Fibroblast of lung (primary cell): ENCODE data around the gene PABPN1L. TPM values are rescaled to one million over a fixed set of nuclear protein-coding genes. Genes with fewer than 3 reads are reported as not detected.
"Not testable (repeated sequence)": the region's sequence is repeated elsewhere in the genome, so short reads cannot be mapped to it uniquely, and the experiment has no call there.

Source experiments
- DNase-seq, 2 donors: peaks; one replicate each; pipeline versions ENCODE4 v3.0.0 to v3.0.0-alpha.2; 2010; ENCODE audit warnings: low read depth in 2 of 2
- H2AFZ ChIP-seq: 2 replicates; pipeline ENCODE4 v1.5.1; 2012; ENCODE audit warnings: low read length, control low read depth, inconsistent platforms
- H3K27ac ChIP-seq: 2 replicates; pipeline ENCODE4 v1.5.1; 2011; ENCODE audit warnings: low read length, control low read depth; ENCODE audit not compliant: insufficient read depth
- H3K27me3 ChIP-seq: 2 replicates; pipeline ENCODE4 v1.5.1; 2011; ENCODE audit warnings: mild to moderate bottlenecking, low read length; ENCODE audit not compliant: control insufficient read depth, insufficient read depth
- H3K36me3 ChIP-seq: 2 replicates; pipeline ENCODE4 v1.5.1; 2011; ENCODE audit warnings: low read length; ENCODE audit not compliant: control insufficient read depth, insufficient read depth
- H3K4me1 ChIP-seq: 2 replicates; pipeline ENCODE4 v1.5.1; 2011; ENCODE audit warnings: low read length; ENCODE audit not compliant: control insufficient read depth, insufficient read depth; ENCODE audit errors: extremely low read depth
- H3K4me2 ChIP-seq: 2 replicates; pipeline ENCODE4 v1.5.1; 2011; ENCODE audit warnings: low read length, control low read depth; ENCODE audit not compliant: insufficient read depth; ENCODE audit errors: extremely low read depth
- H3K4me3 ChIP-seq, 4 experiments: fragments of 200-600 bp in 1 of 4; sonication (generic) in 1 of 4; replicated peaks in 1 of 4; 2 replicates each; pipeline ENCODE4 v1.5.1; 2011 to 2016; ENCODE audit warnings: low read length in 4 of 4, low read depth in 3 of 4, mild to moderate bottlenecking in 3 of 4, control low read depth in 2 of 4, inconsistent platforms in 1 of 4, mixed read lengths in 1 of 4; ENCODE audit not compliant: insufficient read depth in 1 of 4; ENCODE audit errors: control extremely low read depth in 1 of 4
- H3K79me2 ChIP-seq: 2 replicates; pipeline ENCODE4 v1.5.1; 2012; ENCODE audit warnings: mild to moderate bottlenecking, low read length, inconsistent platforms; ENCODE audit not compliant: control insufficient read depth, insufficient read depth
- H3K9ac ChIP-seq: 2 replicates; pipeline ENCODE4 v1.5.1; 2011; ENCODE audit warnings: mild to moderate bottlenecking, low read length, control low read depth; ENCODE audit not compliant: insufficient read depth
- H3K9me3 ChIP-seq: 2 replicates; pipeline ENCODE4 v1.5.1; 2012; ENCODE audit warnings: low read depth, low read length; ENCODE audit not compliant: control insufficient read depth, insufficient read depth
- H4K20me1 ChIP-seq: 2 replicates; pipeline ENCODE4 v1.5.1; 2011; ENCODE audit warnings: low read length; ENCODE audit not compliant: control insufficient read depth, insufficient read depth; ENCODE audit errors: extremely low read depth
- CTCF ChIP-seq, 2 donors: IDR thresholded peaks in 1 of 2; conservative IDR thresholded peaks in 1 of 2; 1 replicate in 1 of 2; 2 replicates in 1 of 2; pipeline ENCODE4 v1.5.1; 2011 to 2012; ENCODE audit warnings: low read length in 2 of 2, control low read depth in 1 of 2, inconsistent platforms in 1 of 2, low read depth in 1 of 2, mild to moderate bottlenecking in 1 of 2
- EZH2 ChIP-seq: IDR thresholded peaks from 2 replicates; pipeline ENCODE4 v1.5.1; 2012; ENCODE audit warnings: low read length, control low read depth, mild to moderate bottlenecking; ENCODE audit errors: missing control alignments
- polyA plus RNA-seq, 2 donors: library from polyadenylated mRNA; depleted of rRNA in 1 of 2; stranded (reverse) in 1 of 2; unstranded in 1 of 2; fragments of >200 nt; gene quantifications; 2 replicates each; pipeline ENCODE4 v1.2.1, GENCODE V29; 2011 to 2012; ENCODE audit warnings: missing spikeins in 1 of 2
- total RNA-seq: library from RNA; depleted of rRNA; stranded (reverse); fragments of >200 nt; gene quantifications from 2 replicates; pipeline ENCODE4 v1.2.1, GENCODE V29; 2014

Gene PABPN1L
- total and polyA plus RNA-seq, 2 donors (not counting 1 experiment from before 2014, with no cell fraction given), result not detected

DNA sequence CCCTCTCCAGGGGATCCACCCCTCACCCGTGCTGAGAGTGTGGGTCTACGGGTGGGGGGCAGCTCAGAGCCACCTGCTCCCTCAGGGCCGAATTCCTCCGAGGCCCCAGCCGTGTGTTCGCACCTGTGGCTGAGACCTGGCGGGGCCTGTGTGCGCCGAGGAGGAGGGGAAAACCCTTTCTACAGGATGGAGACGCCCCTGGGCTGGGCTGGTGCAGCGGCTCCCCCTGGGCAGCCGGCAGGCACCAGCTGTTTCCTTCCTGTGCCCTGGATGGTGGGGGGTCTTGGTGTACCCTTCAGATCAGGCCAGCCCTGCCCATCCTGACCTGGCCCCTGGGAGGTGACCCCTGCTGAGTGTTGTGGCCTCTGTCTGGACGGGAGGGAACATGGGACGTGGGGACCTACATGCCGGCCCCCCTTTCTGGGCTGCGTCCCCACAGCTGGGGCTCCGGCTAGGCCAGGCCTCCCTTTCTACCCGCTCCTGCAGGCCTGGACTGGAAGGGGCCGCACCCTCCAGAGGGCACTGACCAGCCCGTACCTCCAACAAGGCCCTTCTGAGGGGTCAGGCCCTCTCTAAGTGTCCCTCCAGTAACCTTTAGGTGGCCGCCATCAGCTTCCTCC, 28.3 kb upstream of the PABPN1L start:
- no peak overlapping the region for H3K9ac ChIP-seq
- H4K20me1 ChIP-seq, result no peaks in the 10 kb centered on the region
- no peaks in the 10 kb centered on the region for H3K79me2 ChIP-seq
- DNase-seq, result no peak
- no peak overlapping the region for H3K27ac ChIP-seq
- TF ChIP-seq CTCF (conservative IDR thresholded peaks at IDR 0.05 in 1 of 2, IDR thresholded peaks at IDR 0.05 in 1 of 2; ENCODE audit: low read depth in 1 of 2, low read length in 2 of 2), result no peak
- H3K9me3 ChIP-seq, result no peaks in the 10 kb centered on the region
- H3K36me3 ChIP-seq, result no peaks in the 10 kb centered on the region
- H3K4me1 ChIP-seq, result no peaks in the 10 kb centered on the region
- H3K4me2 ChIP-seq, result no peak overlapping the region
- peaks cover under 1% of the 10 kb centered on the region for H3K27me3 ChIP-seq
- no peak overlapping the region for H2AFZ ChIP-seq
- no peak overlapping the region for H3K4me3 ChIP-seq

DNA sequence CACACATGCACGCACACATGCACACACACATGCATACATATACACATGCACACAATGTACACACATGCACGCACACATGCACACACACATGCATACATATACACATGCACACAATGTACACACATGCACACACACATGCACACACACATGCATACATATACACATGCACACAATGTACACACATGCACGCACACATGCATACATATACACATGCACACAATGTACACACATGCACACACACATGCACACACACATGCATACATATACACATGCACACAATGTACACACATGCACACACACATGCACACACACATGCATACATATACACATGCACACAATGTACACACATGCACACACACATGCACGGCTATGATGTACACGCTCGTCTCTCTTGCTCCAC, 27.8 kb upstream of the PABPN1L start:
- H3K9me3 ChIP-seq, H3K9ac ChIP-seq, H3K27ac ChIP-seq, H3K36me3 ChIP-seq, H3K27me3 ChIP-seq, H3K4me1 ChIP-seq, H2AFZ ChIP-seq, H3K4me2 ChIP-seq, H3K4me3 ChIP-seq, H3K79me2 ChIP-seq, DNase-seq, H4K20me1 ChIP-seq: not testable (repeated sequence)

- no peak for DNase-seq
- Histone ChIP-seq H3K4me3 (no peak overlapping the region), H3K36me3 (no peaks in the 10 kb centered on the region), H3K27me3 (no peaks in the 10 kb centered on the region), H3K79me2 (no peaks in the 10 kb centered on the region), H3K4me1 (peaks cover 3% of the 10 kb centered on the region), H3K27ac (no peak overlapping the region), H3K9me3 (no peaks in the 10 kb centered on the region), H4K20me1 (no peaks in the 10 kb centered on the region), H2AFZ (no peak overlapping the region), H3K4me2 (no peak overlapping the region), H3K9ac (no peak overlapping the region)
- TF ChIP-seq CTCF (conservative IDR thresholded peaks at IDR 0.05 in 1 of 2, IDR thresholded peaks at IDR 0.05 in 1 of 2; ENCODE audit: low read depth in 1 of 2, low read length in 2 of 2) (no peak), EZH2 (no peak)
These were observed 26.9 kb upstream of the PABPN1L start for GRCh38 chr16:88893127-88893968.
